HUES64 (cell line): ENCODE measurements around the gene MX1. TPM values are rescaled to one million over a fixed set of nuclear protein-coding genes. Genes with fewer than 3 reads are reported as not detected.

Experiments
- H3K27ac ChIP-seq: 2 replicates; pipeline ENCODE4 v1.7.0; 2013; ENCODE audit warnings: low read depth, low read length, inconsistent platforms
- H3K27me3 ChIP-seq: 2 replicates; pipeline ENCODE4 v1.6.1; 2013; ENCODE audit warnings: mild to moderate bottlenecking, low read length; ENCODE audit not compliant: insufficient read depth
- H3K36me3 ChIP-seq: 2 replicates; pipeline ENCODE4 v1.6.1; 2013; ENCODE audit warnings: mild to moderate bottlenecking, low read length; ENCODE audit not compliant: insufficient read depth
- H3K4me1 ChIP-seq: 2 replicates; pipeline ENCODE4 v1.6.1; 2013; ENCODE audit warnings: mild to moderate bottlenecking, low read length, moderate library complexity; ENCODE audit not compliant: insufficient read depth
- H3K4me3 ChIP-seq: 2 replicates; pipeline ENCODE4 v1.5.1; 2013; ENCODE audit warnings: mild to moderate bottlenecking, low read length, moderate library complexity
- H3K9ac ChIP-seq: 2 replicates; pipeline ENCODE4 v1.6.1; 2013; ENCODE audit warnings: mild to moderate bottlenecking, low read depth, low read length
- H3K9me3 ChIP-seq: 2 replicates; pipeline ENCODE4 v1.6.1; 2013; ENCODE audit warnings: low read depth, low read length; ENCODE audit not compliant: insufficient read depth
- WGBS: fragments of 150-250, 120-280 bp; methylation state at CpG from one replicate; pipeline ENCODE4 v1.1.7; 2013; ENCODE audit warnings: missing lambda C conversion rate; 5-methylcytosine and 5-hydroxymethylcytosine counted together
- polyA plus RNA-seq, 2 experiments: library from polyadenylated mRNA; stranded (reverse); fragments of 50-300 nt; gene quantifications; one replicate each; pipeline ENCODE4 v1.2.3, GENCODE V29; 2013

MX1 gene
- polyA plus RNA-seq (2013, experiment 1 of 2) = 2.8 TPM
- polyA plus RNA-seq (2013, experiment 2 of 2) = 2.5 TPM

DNA sequence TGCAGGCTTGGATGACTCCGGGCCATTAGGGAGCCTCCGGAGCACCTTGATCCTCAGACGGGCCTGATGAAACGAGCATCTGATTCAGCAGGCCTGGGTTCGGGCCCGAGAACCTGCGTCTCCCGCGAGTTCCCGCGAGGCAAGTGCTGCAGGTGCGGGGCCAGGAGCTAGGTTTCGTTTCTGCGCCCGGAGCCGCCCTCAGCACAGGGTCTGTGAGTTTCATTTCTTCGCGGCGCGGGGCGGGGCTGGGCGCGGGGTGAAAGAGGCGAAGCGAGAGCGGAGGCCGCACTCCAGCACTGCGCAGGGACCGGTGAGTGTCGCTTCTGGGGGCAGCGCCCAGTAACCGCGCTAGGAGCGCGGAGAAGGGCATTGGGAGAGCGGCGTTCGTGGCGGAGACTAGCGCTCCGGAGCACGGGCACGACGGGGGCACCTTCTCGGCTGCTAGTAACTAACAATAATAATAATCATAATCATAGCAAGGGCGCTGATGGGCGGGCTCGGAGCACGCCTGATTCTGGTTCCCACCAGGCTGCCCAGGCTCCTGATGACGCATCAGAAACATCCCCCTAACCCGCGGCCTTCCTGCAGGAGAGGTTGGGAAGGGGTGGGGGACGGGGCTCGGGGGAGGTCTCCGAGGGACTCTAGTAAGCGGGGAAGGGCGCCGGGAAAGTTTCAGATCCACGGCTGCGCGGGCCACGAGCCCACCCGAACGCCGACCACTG is at the start of gene MX1:
Gene MX1 (plus strand): TSS at position 286 of the 722 bp plus-strand sequence. CDS start 5,832 bp downstream, outside the sequence.
- Histone ChIP-seq H3K36me3 (no peaks in the 10 kb centered on the region), H3K9me3 (no peaks in the 10 kb centered on the region), H3K9ac (peak within 1 kb of the TSS; percentile 52), H3K27me3 (peaks cover 63% of the 10 kb centered on the region), H3K27ac (no peak within 1 kb of the TSS), H3K4me3 (peak within 1 kb of the TSS; percentile 70), H3K4me1 (peaks cover 4% of the 10 kb centered on the region; the same call in 1 of the 2 replicates)
- WGBS = 2% methylated on average over 64 of the region's 65 CpGs

DNA sequence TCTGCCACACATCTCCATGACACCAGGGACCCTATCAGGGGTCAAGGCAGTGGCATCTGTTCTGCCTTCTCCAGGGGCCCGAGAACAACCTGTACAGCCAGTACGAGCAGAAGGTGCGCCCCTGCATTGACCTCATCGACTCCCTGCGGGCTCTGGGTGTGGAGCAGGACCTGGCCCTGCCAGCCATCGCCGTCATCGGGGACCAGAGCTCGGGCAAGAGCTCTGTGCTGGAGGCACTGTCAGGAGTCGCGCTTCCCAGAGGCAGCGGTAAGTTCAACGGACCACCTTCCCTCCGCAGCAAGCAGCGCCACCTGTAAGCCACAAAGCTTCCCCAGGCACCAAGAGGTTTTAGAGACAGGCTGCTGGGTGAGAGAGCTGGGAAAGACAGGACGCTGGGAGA is 48.3 kb upstream of the MX1 start:
- Histone ChIP-seq H3K27me3 (no peaks in the 10 kb centered on the region), H3K9me3 (no peaks in the 10 kb centered on the region), H3K4me3 (no peak overlapping the region), H3K4me1 (no peaks in the 10 kb centered on the region), H3K36me3 (no peaks in the 10 kb centered on the region), H3K27ac (no peak overlapping the region), H3K9ac (no peak overlapping the region)
- 86% methylated on average over 16 of the region's 16 CpGs for WGBS

DNA sequence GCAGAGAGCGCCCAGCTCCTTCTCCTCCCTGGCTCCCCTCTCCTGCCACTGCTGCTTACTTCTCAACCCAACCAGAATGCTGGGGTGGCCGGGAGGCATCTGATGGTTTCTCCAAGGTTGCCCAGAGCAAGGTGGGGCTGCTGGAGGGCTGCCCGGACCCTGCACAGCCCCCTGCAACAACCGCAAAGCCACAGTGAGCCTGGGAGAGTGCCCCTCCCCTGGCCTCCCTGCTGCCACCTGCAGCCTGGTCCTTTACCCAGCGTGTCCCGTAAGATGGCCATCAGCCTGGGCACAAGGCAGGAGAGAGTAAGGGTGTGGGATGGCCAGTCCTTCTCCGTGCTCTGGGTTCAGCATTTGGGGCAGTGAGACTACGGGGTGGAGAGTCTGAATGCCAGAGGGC is 47.2 kb upstream of the MX1 start:
- 86% methylated on average over 8 of the region's 8 CpGs for WGBS
- Histone ChIP-seq H3K9me3 (no peaks in the 10 kb centered on the region), H3K27ac (no peak overlapping the region), H3K9ac (no peak overlapping the region), H3K27me3 (no peaks in the 10 kb centered on the region), H3K4me1 (no peaks in the 10 kb centered on the region), H3K36me3 (no peaks in the 10 kb centered on the region), H3K4me3 (no peak overlapping the region)

DNA sequence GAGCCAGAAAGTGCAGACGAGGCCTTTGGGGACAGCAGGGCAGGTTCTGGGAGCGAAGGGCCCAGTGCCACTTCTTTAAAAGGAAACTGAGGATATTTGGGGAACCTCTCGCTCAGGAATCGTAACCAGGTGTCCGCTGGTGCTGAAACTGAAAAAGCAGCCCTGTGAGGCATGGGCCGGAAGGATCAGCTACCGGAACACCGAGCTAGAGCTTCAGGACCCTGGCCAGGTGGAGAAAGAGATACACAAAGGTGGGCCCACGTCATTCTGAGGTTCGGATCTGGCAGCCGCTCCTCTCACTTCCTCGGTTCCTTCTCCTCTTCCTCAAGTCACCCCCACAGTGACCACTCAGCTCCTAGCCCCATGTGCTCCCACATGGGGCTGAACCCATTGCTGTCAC is 46.1 kb upstream of the MX1 start:
- H3K4me1 ChIP-seq = no peaks in the 10 kb centered on the region
- no peaks in the 10 kb centered on the region for H3K36me3 ChIP-seq
- no peak overlapping the region for H3K9ac ChIP-seq
- WGBS = 93% methylated on average over 12 of the region's 12 CpGs
- no peaks in the 10 kb centered on the region for H3K9me3 ChIP-seq
- H3K27me3 ChIP-seq = no peaks in the 10 kb centered on the region
- H3K4me3 ChIP-seq = no peak overlapping the region
- no peak overlapping the region for H3K27ac ChIP-seq

DNA sequence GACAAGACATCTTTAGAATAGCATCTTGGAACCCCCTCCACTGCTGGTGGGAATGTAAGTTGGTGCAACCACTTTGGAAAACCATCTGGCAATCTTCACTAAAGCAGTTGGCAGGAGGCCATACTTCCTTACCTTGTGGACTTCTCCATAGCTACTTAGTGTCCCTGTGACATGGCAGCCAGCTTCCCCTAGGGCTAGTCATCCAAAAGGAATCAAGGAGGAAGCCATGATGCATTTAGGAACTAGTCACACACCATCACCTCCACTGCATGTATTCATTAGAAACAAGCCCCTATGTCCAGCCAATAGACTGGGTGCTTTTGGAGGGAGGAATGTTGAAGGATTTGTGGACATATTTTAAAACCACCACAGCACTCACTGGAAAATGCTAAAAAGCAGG is 44.3 kb upstream of the MX1 start:
- H3K27me3 ChIP-seq = no peaks in the 10 kb centered on the region
- no peak overlapping the region for H3K9ac ChIP-seq
- H3K4me3 ChIP-seq = no peak overlapping the region
- no peaks in the 10 kb centered on the region for H3K36me3 ChIP-seq
- H3K27ac ChIP-seq = no peak overlapping the region
- no peaks in the 10 kb centered on the region for H3K9me3 ChIP-seq
- no peaks in the 10 kb centered on the region for H3K4me1 ChIP-seq

- 94% methylated on average over 14 of the region's 14 CpGs for WGBS
Observed at GRCh38 chr21:41387042-41387819, 38.8 kb upstream of the MX1 start.

DNA sequence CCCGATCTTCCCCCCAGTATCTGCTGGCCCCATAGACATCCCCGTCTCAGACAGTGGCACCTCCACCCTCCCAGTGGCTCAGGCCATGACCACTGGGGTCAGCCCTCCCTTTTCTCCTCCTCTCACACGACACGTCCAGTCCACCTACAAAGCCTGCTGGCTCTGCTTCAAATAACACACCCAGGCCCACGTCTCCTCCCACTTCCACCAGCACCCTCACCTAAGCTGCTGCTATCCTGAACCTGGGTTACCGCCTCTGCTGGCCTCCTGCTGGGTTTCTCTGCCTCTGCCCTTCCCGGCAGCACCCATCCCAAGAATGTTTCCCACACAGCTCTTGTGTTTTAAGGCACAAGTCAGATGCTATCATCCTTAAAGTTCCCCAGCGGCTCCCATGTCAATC is 38.2 kb upstream of the MX1 start:
- no peak overlapping the region for H3K27ac ChIP-seq
- no peaks in the 10 kb centered on the region for H3K27me3 ChIP-seq
- H3K9ac ChIP-seq = no peak overlapping the region
- 92% methylated on average over 8 of the region's 8 CpGs for WGBS
- H3K36me3 ChIP-seq = no peaks in the 10 kb centered on the region
- H3K4me1 ChIP-seq = no peaks in the 10 kb centered on the region
- no peak overlapping the region for H3K4me3 ChIP-seq
- no peaks in the 10 kb centered on the region for H3K9me3 ChIP-seq

More at GRCh38 chr21:41387042-41387819, 38.8 kb upstream of the MX1 start:
- Histone ChIP-seq H3K36me3 (no peaks in the 10 kb centered on the region), H3K9me3 (no peaks in the 10 kb centered on the region), H3K4me3 (no peak overlapping the region), H3K27me3 (no peaks in the 10 kb centered on the region), H3K27ac (no peak overlapping the region), H3K9ac (no peak overlapping the region), H3K4me1 (no peaks in the 10 kb centered on the region)

- 96% methylated on average over 14 of the region's 14 CpGs for whole genome bisulfite sequencing
- no peak overlapping the region for H3K9ac ChIP-seq
- H3K36me3 ChIP-seq = no peaks in the 10 kb centered on the region
- no peak overlapping the region for H3K4me3 ChIP-seq
- no peak overlapping the region for H3K27ac ChIP-seq
- H3K4me1 ChIP-seq = no peaks in the 10 kb centered on the region
- H3K9me3 ChIP-seq = no peaks in the 10 kb centered on the region
- H3K27me3 ChIP-seq = no peaks in the 10 kb centered on the region
Observed at GRCh38 chr21:41388259-41388658, 37.8 kb upstream of the MX1 start.

DNA sequence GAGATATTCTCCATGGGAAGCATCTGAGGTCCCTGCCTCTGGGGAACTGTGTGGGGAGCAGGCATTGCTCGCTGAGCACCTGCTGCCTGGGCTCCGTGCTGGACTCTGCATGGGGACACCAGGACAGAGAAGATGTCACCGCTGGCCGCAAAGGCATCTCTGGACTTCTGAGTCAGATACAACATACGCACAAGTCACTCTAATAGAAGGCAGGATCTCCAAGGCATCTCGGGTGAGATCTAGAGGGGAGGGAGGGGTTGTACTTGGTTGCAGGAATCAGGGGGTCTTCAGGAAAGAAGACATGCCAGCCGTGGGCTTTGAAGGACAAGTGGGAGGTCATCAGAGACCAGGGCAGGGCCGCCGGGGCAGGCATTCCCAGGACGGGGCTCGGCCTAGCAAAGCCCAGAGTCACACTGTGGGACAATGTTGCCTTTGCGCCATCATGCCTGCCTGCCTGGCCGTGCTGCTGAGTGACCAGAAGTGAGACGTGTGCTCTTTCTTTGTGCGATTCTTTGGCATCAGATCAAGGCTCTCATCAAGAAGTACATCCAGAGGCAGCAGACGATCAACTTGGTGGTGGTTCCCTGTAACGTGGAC is 35.9 kb upstream of the MX1 start:
- no peaks in the 10 kb centered on the region for H3K27me3 ChIP-seq
- H3K27ac ChIP-seq = no peak overlapping the region
- H3K4me1 ChIP-seq = no peaks in the 10 kb centered on the region
- no peak overlapping the region for H3K4me3 ChIP-seq
- no peaks in the 10 kb centered on the region for H3K36me3 ChIP-seq
- H3K9ac ChIP-seq = no peak overlapping the region
- H3K9me3 ChIP-seq = no peaks in the 10 kb centered on the region
- 94% methylated on average over 17 of the region's 17 CpGs for WGBS

- H3K4me3 ChIP-seq = no peak overlapping the region
- H3K9ac ChIP-seq = no peak overlapping the region
- no peaks in the 10 kb centered on the region for H3K36me3 ChIP-seq
- no peaks in the 10 kb centered on the region for H3K9me3 ChIP-seq
- 90% methylated on average over 8 of the region's 8 CpGs for WGBS
- H3K4me1 ChIP-seq = peaks cover 11% of the 10 kb centered on the region
- no peak overlapping the region for H3K27ac ChIP-seq
- H3K27me3 ChIP-seq = no peaks in the 10 kb centered on the region
Observed at GRCh38 chr21:41393876-41394465, 32.1 kb upstream of the MX1 start.

GRCh38 chr21:41396558-41397075 is 29.4 kb upstream of the MX1 start:
- Histone ChIP-seq H3K9me3 (no peaks in the 10 kb centered on the region), H3K4me1 (peaks cover 11% of the 10 kb centered on the region), H3K9ac (no peak overlapping the region), H3K4me3 (no peak overlapping the region), H3K36me3 (no peaks in the 10 kb centered on the region), H3K27ac (no peak overlapping the region), H3K27me3 (no peaks in the 10 kb centered on the region)
- 73% methylated on average over 7 of the region's 7 CpGs for WGBS
